OCI-LY3 (cell line): ENCODE measurements around the gene CARD16.

ENCODE experiments used
- CTCF ChIP-seq: fragments of 200-600, 300-600 bp; sonication (generic); IDR thresholded peaks from 2 replicates; pipeline ENCODE4 v1.5.1; 2014; ENCODE audit warnings: antibody characterized with exemption, low read length, low read depth
- EZH2phosphoT487 ChIP-seq: fragments of 200-600 bp; shearing (Covaris generic); IDR thresholded peaks from 2 replicates; pipeline ENCODE4 v1.6.1; 2018; ENCODE audit warnings: antibody characterized with exemption, mixed run types, low read depth

DNA sequence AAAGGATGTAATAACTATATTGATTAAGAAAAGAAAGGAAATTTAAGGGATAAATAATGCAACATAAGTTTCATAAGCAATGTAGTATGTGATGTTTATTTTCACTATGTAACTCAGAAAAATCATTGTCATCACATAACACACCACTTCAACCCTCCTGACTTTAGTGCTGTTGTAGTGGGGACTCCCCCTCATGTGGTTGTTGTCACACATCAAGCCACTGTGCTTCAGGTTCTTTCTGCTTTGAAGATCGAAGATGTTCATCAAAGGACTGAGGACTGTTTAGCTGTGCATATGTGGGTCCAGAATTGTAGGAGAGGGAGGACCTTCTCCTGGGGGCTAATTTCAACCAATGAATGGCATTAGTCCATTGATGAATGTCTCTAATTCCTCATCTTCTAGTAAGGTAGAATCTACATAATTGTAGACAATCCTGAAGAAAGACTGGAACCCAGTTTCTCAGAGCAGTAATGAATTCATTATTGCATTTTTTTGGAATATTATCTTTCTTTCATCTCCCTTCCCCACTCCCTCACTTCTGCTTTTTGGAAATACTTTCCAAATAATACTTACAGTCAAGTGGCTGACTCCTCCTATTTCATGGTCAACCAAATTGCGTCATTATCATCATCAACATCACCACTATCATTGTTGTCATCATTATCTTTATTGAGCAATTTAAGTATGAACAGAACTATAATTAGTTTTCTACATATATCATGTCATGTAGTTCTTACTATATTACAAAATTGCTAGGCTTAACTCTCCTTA, 9.8 kb upstream of the CARD16 start:
- TF ChIP-seq CTCF (no peak), EZH2phosphoT487 (no peak)
